H1 (cell line): Measurements from ENCODE around the gene ACTC1. TPM values are rescaled to one million over a fixed set of nuclear protein-coding genes. Genes with fewer than 3 reads are reported as not detected.

Experiments used
- CTCF ChIA-PET: fragments of 300-600 bp; sonication (Branson Sonifier 250); formaldehyde crosslinking; loops from one replicate; lab custom pipeline; 2021; ENCODE audit not compliant: partially characterized antibody; lab: Charles Lee
- POLR2A ChIA-PET: fragments of 300-600 bp; sonication (Branson Sonifier 250); formaldehyde crosslinking; loops from one replicate; lab custom pipeline; 2021; ENCODE audit warnings: inconsistent platforms; ENCODE audit not compliant: partially characterized antibody; lab: Charles Lee
- DNase-seq, 2 experiments: peaks; one replicate each; pipeline versions ENCODE4 v3.0.0 to v3.0.0-alpha.2; 2010 to 2022; ENCODE audit warnings: low spot score in 2 of 2, low read depth in 1 of 2, mixed read lengths in 1 of 2
- FAIRE-seq: peaks from 2 replicates; lab custom pipeline; 2011; peaks lifted over from hg19 to GRCh38; lab: Jason Lieb, UNC
- H2AFZ ChIP-seq: 2 replicates; pipeline ENCODE4 v1.8.1; 2012; ENCODE audit warnings: low read length, inconsistent platforms
- H2AK5ac ChIP-seq: 2 replicates; pipeline ENCODE4 v1.6.1; 2013; ENCODE audit warnings: low read depth, low read length
- H2BK120ac ChIP-seq: replicated peaks from 2 replicates; pipeline ENCODE3; 2013; ENCODE audit warnings: low read depth, low read length, inconsistent platforms
- H2BK12ac ChIP-seq: 2 replicates; pipeline ENCODE4 v1.6.1; 2013; ENCODE audit warnings: low read depth, low read length
- H2BK15ac ChIP-seq: 2 replicates; pipeline ENCODE4 v1.6.1; 2013; ENCODE audit warnings: low read length
- H2BK20ac ChIP-seq: 2 replicates; pipeline ENCODE4 v1.6.1; 2013; ENCODE audit warnings: low read length
- H2BK5ac ChIP-seq: 2 replicates; pipeline ENCODE4 v1.6.1; 2013; ENCODE audit warnings: low read depth, low read length
- H3K14ac ChIP-seq: 2 replicates; pipeline ENCODE4 v1.6.1; 2013; ENCODE audit warnings: inconsistent platforms; ENCODE audit not compliant: insufficient read length
- H3K18ac ChIP-seq: 2 replicates; pipeline ENCODE4 v1.6.1; 2013; ENCODE audit warnings: low read length; ENCODE audit errors: extremely low read depth
- H3K23ac ChIP-seq: 2 replicates; pipeline ENCODE4 v1.6.1; 2013; ENCODE audit warnings: inconsistent platforms; ENCODE audit not compliant: insufficient read length
- H3K23me2 ChIP-seq: 2 replicates; pipeline ENCODE4 v1.6.1; 2013; ENCODE audit warnings: low read depth, low read length
- H3K27ac ChIP-seq: 2 replicates; pipeline ENCODE4 v1.6.1; 2011; ENCODE audit warnings: low read depth, low read length, inconsistent platforms
- H3K27me3 ChIP-seq, 4 experiments: replicated peaks in 1 of 4; 1 replicate in 1 of 4; 2 replicates in 3 of 4; pipeline versions ENCODE4 v1.6.1 to v1.8.1; 2011 to 2013; ENCODE audit warnings: low read length in 3 of 4, mild to moderate bottlenecking in 3 of 4, inconsistent platforms in 2 of 4, mixed read lengths in 2 of 4, moderate library complexity in 1 of 4; ENCODE audit not compliant: control insufficient read depth in 3 of 4, insufficient read depth in 3 of 4; ENCODE audit errors: extremely low read depth in 1 of 4
- H3K36me3 ChIP-seq, 4 experiments: 2 replicates each; pipeline versions ENCODE4 v1.6.1 to v1.8.1; 2011 to 2013; ENCODE audit warnings: mild to moderate bottlenecking in 4 of 4, low read length in 3 of 4, moderate library complexity in 2 of 4, control low read depth in 1 of 4, inconsistent platforms in 1 of 4; ENCODE audit not compliant: insufficient read depth in 4 of 4, control insufficient read depth in 2 of 4
- H3K4ac ChIP-seq: replicated peaks from 2 replicates; pipeline ENCODE3; 2013; ENCODE audit warnings: low read length, low read depth, mixed read lengths, inconsistent platforms; ENCODE audit not compliant: insufficient read length
- H3K4me1 ChIP-seq, 4 experiments: replicated peaks in 1 of 4; 1 replicate in 1 of 4; 2 replicates in 3 of 4; pipeline versions ENCODE4 v1.6.1 to v1.8.1; 2011 to 2013; ENCODE audit warnings: low read length in 3 of 4, inconsistent platforms in 2 of 4, mixed read lengths in 1 of 4; ENCODE audit not compliant: insufficient read depth in 4 of 4, control insufficient read depth in 3 of 4
- H3K4me2 ChIP-seq, 2 experiments: 2 replicates each; pipeline versions ENCODE4 v1.6.1 to v1.8.1; 2011 to 2013; ENCODE audit warnings: low read depth in 2 of 2, low read length in 2 of 2, control low read depth in 1 of 2, inconsistent platforms in 1 of 2, mild to moderate bottlenecking in 1 of 2; ENCODE audit not compliant: insufficient read depth in 1 of 2
- H3K4me3 ChIP-seq, 4 experiments: fragments of 200-600, 300-600 bp in 1 of 4; sonication (generic), shearing (Covaris generic), sonication (Bioruptor Twin) in 1 of 4; 2 replicates each; pipeline versions ENCODE4 v1.5.1 to v1.8.1; 2011 to 2016; ENCODE audit warnings: low read length in 4 of 4, low read depth in 3 of 4, control low read depth in 2 of 4, inconsistent platforms in 2 of 4, mild to moderate bottlenecking in 2 of 4, mixed read lengths in 1 of 4, moderate library complexity in 1 of 4; ENCODE audit not compliant: insufficient read depth in 2 of 4; ENCODE audit errors: extremely low read depth in 1 of 4
- H3K56ac ChIP-seq: replicated peaks from 2 replicates; pipeline ENCODE3; 2013; ENCODE audit warnings: low read depth, mild to moderate bottlenecking, mixed read lengths, low read length, inconsistent platforms; ENCODE audit not compliant: insufficient read length
- H3K79me1 ChIP-seq: 2 replicates; pipeline ENCODE4 v1.6.1; 2013; ENCODE audit warnings: low read depth, low read length, control low read depth
- H3K79me2 ChIP-seq, 2 experiments: 2 replicates each; pipeline versions ENCODE4 v1.6.1 to v1.8.1; 2012 to 2013; ENCODE audit warnings: low read length in 2 of 2, mild to moderate bottlenecking in 2 of 2, inconsistent platforms in 1 of 2; ENCODE audit not compliant: insufficient read depth in 2 of 2, control insufficient read depth in 1 of 2
- H3K9ac ChIP-seq, 4 experiments: replicated peaks in 1 of 4; 1 replicate in 1 of 4; 2 replicates in 3 of 4; pipeline versions ENCODE4 v1.6.1 to v1.8.1; 2011 to 2013; ENCODE audit warnings: low read depth in 3 of 4, low read length in 3 of 4, control low read depth in 2 of 4, mild to moderate bottlenecking in 2 of 4, moderate library complexity in 2 of 4, inconsistent platforms in 1 of 4; ENCODE audit errors: extremely low read depth in 1 of 4
- H3K9me3 ChIP-seq, 2 experiments: 2 replicates each; pipeline versions ENCODE4 v1.6.1 to v1.8.1; 2012 to 2013; ENCODE audit warnings: mild to moderate bottlenecking in 2 of 2, moderate library complexity in 2 of 2, control low read depth in 1 of 2, inconsistent platforms in 1 of 2, low read depth in 1 of 2, low read length in 1 of 2, mixed read lengths in 1 of 2; ENCODE audit not compliant: insufficient read depth in 2 of 2
- H4K20me1 ChIP-seq, 2 experiments: replicated peaks in 1 of 2; 2 replicates each; pipeline versions ENCODE3 to v1.8.1; 2011 to 2013; ENCODE audit warnings: inconsistent platforms in 2 of 2, low read length in 2 of 2, mild to moderate bottlenecking in 1 of 2; ENCODE audit not compliant: insufficient read depth in 2 of 2, control insufficient read depth in 1 of 2
- H4K5ac ChIP-seq: 2 replicates; pipeline ENCODE4 v1.6.1; 2013; ENCODE audit warnings: low read length, low read depth, mixed read lengths, inconsistent platforms; ENCODE audit not compliant: insufficient read length
- H4K8ac ChIP-seq: 2 replicates; pipeline ENCODE4 v1.8.0; 2013; ENCODE audit warnings: mild to moderate bottlenecking, moderate library complexity, low read length, inconsistent platforms; ENCODE audit not compliant: insufficient read depth; ENCODE audit errors: extremely low read depth
- H4K91ac ChIP-seq: replicated peaks from 2 replicates; pipeline ENCODE3; 2013; ENCODE audit warnings: low read length, mixed read lengths, inconsistent platforms; ENCODE audit not compliant: insufficient read length
- CHD1 ChIP-seq: IDR thresholded peaks from 2 replicates; pipeline ENCODE4 v1.6.1; 2012; ENCODE audit warnings: low read depth, low read length, improper control_type of control experiment
- PHF8 ChIP-seq: fragments of 200-600 bp; sonication (generic); conservative IDR thresholded peaks from 2 replicates; pipeline ENCODE4 v1.7.1; 2012; ENCODE audit warnings: low read depth, mild to moderate bottlenecking, inconsistent platforms, low read length, moderate library complexity
- RBBP5 ChIP-seq: IDR thresholded peaks from 2 replicates; pipeline ENCODE4 v1.7.1; 2012; ENCODE audit warnings: low read depth, mild to moderate bottlenecking, inconsistent platforms, low read length, moderate library complexity, borderline replicate concordance
- SP1 ChIP-seq: IDR thresholded peaks from 2 replicates; pipeline ENCODE4 v1.6.1; 2011; ENCODE audit warnings: low read depth, low read length
- SP4 ChIP-seq: IDR thresholded peaks from 2 replicates; pipeline ENCODE4 v1.6.1; 2012; ENCODE audit warnings: low read length, inconsistent platforms
- SUZ12 ChIP-seq: fragments of 200-600 bp; sonication (generic); IDR thresholded peaks from 2 replicates; pipeline ENCODE4 v1.6.1; 2012; ENCODE audit warnings: mild to moderate bottlenecking, inconsistent platforms, low read length, moderate library complexity, mixed read lengths
- WGBS, 2 experiments: shearing (Covaris generic) in 1 of 2; methylation state at CpG; one replicate each; pipeline versions ENCODE4 v1.1.6 to v1.1.7; 2013 to 2015; ENCODE audit warnings: low lambda C conversion rate in 2 of 2, mixed read lengths in 2 of 2, inconsistent platforms in 1 of 2, low coverage in 1 of 2, missing lambda C conversion rate in 1 of 2; ENCODE audit not compliant: insufficient replicate concordance in 2 of 2, insufficient coverage in 1 of 2, insufficient read length in 1 of 2; ENCODE audit errors: extremely low coverage in 1 of 2, missing lambda C conversion rate in 1 of 2; 5-methylcytosine and 5-hydroxymethylcytosine counted together
- polyA plus RNA-seq, 7 experiments: library from polyadenylated mRNA; depleted of rRNA in 3 of 7; stranded (reverse) in 5 of 7; unstranded in 2 of 7; fragments of >200 nt in 5 of 7; fragments of 200-250 nt in 2 of 7; gene quantifications; 1 replicate in 5 of 7; 2 replicates in 1 of 7; 4 replicates in 1 of 7; pipeline versions ENCODE4 v1.2.1 to v1.2.3, GENCODE V29; 2011 to 2013; ENCODE audit warnings: missing spikeins in 2 of 7, mixed read lengths in 2 of 7
- total RNA-seq: library from RNA; stranded (reverse); fragmentation: NEBNext Ultra II Directional; extraction: Animal tissue kit (Norgen Biotek cat#: 25700); gene quantifications from 2 replicates; pipeline ENCODE4 v1.2.1, GENCODE V29; 2021

ACTC1 gene
- total and polyA plus RNA-seq, 2 of the 8 experiments (the other 6 are each of a cell fraction or from before 2014, with no cell fraction given) = 37.6 to 90.0 TPM

- FAIRE-seq = no peak
- Histone ChIP-seq H3K79me1 (no peaks in the 10 kb centered on the region), H3K79me2 (no peaks in the 10 kb centered on the region), H3K23ac (no peak overlapping the region), H3K4me3 (no peak overlapping the region), H3K27me3 (peaks cover 0 to 13% (median 5%) of the 10 kb centered on the region in 4 experiments; a peak in 5 of 7 replicates), H3K27ac (no peak overlapping the region), H2BK15ac (no peak overlapping the region), H3K9me3 (no peaks in the 10 kb centered on the region), H2AK5ac (no peak overlapping the region), H4K5ac (no peak overlapping the region), H3K4ac (no peak overlapping the region), H4K8ac (no peak overlapping the region), H2BK20ac (no peak overlapping the region), H3K4me1 (peaks cover 0 to 3% (median 0%) of the 10 kb centered on the region in 4 experiments; a peak in 1 of 7 replicates), H3K18ac (no peak overlapping the region), H2BK12ac (no peak overlapping the region), H2BK5ac (no peak overlapping the region), H3K4me2 (no peak overlapping the region), H3K14ac (no peak overlapping the region), H4K20me1 (no peaks in the 10 kb centered on the region), H2AFZ (no peak overlapping the region), H3K56ac (no peak overlapping the region), H3K9ac (no peak overlapping the region), H3K23me2 (no peaks in the 10 kb centered on the region; the same call in 1 of the 2 replicates), H3K36me3 (peaks cover 0 to 14% (median 0%) of the 10 kb centered on the region in 4 experiments; a peak in 3 of 8 replicates), H4K91ac (no peak overlapping the region), H2BK120ac (no peak overlapping the region)
- WGBS, 2 experiments = 91% methylated on average over 6 of the region's 6 CpGs; no CpG with 5 or more reads in 1 of the 2 experiments
- no peak for DNase-seq
- ChIA-PET CTCF (no interaction called here), POLR2A (interaction anchor here (1.3 kb wide), 1 partner anchor 12 kb away, joined by 4 read pairs; no protein-coding TSS in a partner anchor)
- TF ChIP-seq SP1 (no peak), CHD1 (no peak), PHF8 (no peak), SP4 (no peak), SUZ12 (no peak), RBBP5 (no peak)
Observed at GRCh38 chr15:34790121-34790520, 5.2 kb downstream of the ACTC1 start.
